ENCODE measurements around the gene BSG.

DNA sequence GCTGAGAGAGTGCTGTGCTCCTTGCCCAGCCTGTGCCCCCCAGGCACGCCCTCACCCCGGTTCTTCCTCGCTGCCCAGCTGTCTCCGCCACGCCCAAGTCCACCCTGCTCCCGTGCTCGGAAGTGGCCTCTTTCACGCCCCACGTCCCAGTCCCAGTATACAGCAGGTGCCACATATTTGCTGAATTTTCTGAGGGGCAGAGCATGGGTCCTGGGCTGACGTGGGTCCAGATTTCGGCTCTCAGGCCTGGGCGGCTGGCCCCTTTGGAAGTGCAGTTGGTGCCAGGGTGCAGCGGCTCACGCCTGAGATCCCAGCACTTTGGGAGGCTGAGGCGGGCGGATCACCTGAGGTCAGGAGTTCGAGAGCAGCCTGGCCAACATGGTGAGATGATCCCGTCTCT is 20.7 kb downstream of the BSG start:
- TF ChIP-seq, protein P1, sequence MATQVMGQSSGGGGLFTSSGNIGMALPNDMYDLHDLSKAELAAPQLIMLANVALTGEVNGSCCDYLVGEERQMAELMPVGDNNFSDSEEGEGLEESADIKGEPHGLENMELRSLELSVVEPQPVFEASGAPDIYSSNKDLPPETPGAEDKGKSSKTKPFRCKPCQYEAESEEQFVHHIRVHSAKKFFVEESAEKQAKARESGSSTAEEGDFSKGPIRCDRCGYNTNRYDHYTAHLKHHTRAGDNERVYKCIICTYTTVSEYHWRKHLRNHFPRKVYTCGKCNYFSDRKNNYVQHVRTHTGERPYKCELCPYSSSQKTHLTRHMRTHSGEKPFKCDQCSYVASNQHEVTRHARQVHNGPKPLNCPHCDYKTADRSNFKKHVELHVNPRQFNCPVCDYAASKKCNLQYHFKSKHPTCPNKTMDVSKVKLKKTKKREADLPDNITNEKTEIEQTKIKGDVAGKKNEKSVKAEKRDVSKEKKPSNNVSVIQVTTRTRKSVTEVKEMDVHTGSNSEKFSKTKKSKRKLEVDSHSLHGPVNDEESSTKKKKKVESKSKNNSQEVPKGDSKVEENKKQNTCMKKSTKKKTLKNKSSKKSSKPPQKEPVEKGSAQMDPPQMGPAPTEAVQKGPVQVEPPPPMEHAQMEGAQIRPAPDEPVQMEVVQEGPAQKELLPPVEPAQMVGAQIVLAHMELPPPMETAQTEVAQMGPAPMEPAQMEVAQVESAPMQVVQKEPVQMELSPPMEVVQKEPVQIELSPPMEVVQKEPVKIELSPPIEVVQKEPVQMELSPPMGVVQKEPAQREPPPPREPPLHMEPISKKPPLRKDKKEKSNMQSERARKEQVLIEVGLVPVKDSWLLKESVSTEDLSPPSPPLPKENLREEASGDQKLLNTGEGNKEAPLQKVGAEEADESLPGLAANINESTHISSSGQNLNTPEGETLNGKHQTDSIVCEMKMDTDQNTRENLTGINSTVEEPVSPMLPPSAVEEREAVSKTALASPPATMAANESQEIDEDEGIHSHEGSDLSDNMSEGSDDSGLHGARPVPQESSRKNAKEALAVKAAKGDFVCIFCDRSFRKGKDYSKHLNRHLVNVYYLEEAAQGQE (IDR thresholded peaks at IDR 0.05; ENCODE audit: insufficient read depth in 1 of 2, low read depth in 2 of 2, low read length in 1 of 2), result no peak
- TF ChIP-seq, protein P2, sequence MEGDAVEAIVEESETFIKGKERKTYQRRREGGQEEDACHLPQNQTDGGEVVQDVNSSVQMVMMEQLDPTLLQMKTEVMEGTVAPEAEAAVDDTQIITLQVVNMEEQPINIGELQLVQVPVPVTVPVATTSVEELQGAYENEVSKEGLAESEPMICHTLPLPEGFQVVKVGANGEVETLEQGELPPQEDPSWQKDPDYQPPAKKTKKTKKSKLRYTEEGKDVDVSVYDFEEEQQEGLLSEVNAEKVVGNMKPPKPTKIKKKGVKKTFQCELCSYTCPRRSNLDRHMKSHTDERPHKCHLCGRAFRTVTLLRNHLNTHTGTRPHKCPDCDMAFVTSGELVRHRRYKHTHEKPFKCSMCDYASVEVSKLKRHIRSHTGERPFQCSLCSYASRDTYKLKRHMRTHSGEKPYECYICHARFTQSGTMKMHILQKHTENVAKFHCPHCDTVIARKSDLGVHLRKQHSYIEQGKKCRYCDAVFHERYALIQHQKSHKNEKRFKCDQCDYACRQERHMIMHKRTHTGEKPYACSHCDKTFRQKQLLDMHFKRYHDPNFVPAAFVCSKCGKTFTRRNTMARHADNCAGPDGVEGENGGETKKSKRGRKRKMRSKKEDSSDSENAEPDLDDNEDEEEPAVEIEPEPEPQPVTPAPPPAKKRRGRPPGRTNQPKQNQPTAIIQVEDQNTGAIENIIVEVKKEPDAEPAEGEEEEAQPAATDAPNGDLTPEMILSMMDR (IDR thresholded peaks at IDR 0.05), result no peak
- TF ChIP-seq POLR2AphosphoS5 (IDR thresholded peaks at IDR 0.05; ENCODE audit: low read depth, low read length), result no peak
- TF ChIP-seq SIN3A (IDR thresholded peaks at IDR 0.05; ENCODE audit: borderline replicate concordance, insufficient read depth, low read depth, low read length), result no peak
- no peak for TF ChIP-seq TCF7L2 (IDR thresholded peaks at IDR 0.05; ENCODE audit: low read depth, low read length)
